ENCODE results near the gene LAMA2. TPM values are rescaled to one million over a fixed set of nuclear protein-coding genes. Genes with fewer than 3 reads are reported as not detected.

Gene LAMA2
- total RNA-seq, 1 donor from 2014 or later: 11.4 TPM

- no peak for FAIRE-seq
- no peak for DNase-seq (ENCODE audit: low spot score in 2 of 2)
These were observed 360.4 kb downstream of the LAMA2 start for GRCh38 chr6:129243377-129243776.

- DNase-seq (ENCODE audit: low spot score in 2 of 2): no peak
- no peak for FAIRE-seq
These were observed 366.0 kb downstream of the LAMA2 start for GRCh38 chr6:129248946-129249345.

GRCh38 chr6:129251669-129252376 lies 368.9 kb downstream of the LAMA2 start:
- peak; percentile 23 for FAIRE-seq
- peak in 1 of 2 donors; percentile 18 for DNase-seq (ENCODE audit: low spot score in 2 of 2)

- peak; percentile 3 for FAIRE-seq
- DNase-seq (ENCODE audit: low spot score in 2 of 2): no peak
These were observed 369.6 kb downstream of the LAMA2 start for GRCh38 chr6:129252377-129253071.

DNA sequence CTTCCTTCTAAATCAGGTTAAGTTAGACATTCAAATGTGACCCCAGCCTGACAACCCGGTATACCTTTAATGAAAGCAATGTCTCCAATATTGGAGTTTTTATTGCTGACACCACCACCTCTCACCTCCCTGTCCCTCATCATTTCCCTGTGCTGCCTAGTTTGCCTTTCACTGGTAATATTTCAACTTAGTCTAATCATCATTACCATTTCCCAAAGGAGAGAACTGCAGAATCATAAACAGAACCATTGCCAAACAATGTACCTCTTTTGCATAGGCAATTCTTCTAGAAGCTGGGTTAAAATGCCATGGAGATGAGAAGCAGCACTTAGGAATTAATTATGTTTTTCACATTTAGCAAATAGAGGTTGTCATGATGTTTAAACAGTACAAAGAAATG lies 370.3 kb downstream of the LAMA2 start:
- no peak for FAIRE-seq
- no peak for DNase-seq (ENCODE audit: low spot score in 2 of 2)

DNA sequence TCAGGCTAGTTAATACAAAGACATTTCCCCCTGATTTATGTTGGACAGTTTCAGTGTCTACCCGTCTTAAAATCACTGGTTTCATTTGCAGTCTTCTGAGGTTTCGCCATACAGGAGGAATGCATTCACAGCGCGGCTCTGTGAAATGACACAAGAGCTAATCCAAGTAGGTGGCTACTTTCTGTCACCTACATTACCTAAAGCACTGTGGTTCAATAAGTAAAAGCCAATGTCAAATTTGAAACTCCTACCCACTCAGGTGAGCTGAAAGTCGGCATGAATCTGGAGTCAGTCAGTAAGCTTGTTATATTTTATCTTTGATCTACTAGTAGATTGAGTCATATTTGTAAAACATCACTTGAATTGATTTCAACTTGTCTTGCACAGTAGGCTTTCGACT lies 370.8 kb downstream of the LAMA2 start:
- no peak for FAIRE-seq
- DNase-seq (ENCODE audit: low spot score in 2 of 2): no peak

GRCh38 chr6:129257196-129257595 lies 374.3 kb downstream of the LAMA2 start:
- DNase-seq (ENCODE audit: low spot score in 2 of 2) (no peak), FAIRE-seq (peak; percentile 31)

DNA sequence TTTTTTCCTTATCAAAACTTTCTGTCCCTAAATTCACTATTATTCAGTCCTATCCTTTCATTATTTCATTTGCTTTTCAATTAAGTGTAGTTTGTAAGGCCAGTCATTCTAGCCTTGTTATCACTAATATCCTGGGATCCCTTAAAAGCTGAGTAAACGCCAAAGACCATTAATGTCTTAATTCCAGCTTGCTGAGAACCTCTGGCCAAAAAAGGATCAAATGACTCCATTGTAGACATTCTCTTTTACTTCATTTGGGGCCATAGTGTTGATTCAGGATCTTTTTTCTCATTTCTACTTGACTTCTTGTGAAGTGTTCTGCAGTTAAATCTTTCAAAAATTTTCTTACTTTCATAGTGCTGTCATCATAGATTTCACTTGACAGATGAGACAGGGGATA lies 379.7 kb downstream of the LAMA2 start:
- FAIRE-seq: no peak

DNA sequence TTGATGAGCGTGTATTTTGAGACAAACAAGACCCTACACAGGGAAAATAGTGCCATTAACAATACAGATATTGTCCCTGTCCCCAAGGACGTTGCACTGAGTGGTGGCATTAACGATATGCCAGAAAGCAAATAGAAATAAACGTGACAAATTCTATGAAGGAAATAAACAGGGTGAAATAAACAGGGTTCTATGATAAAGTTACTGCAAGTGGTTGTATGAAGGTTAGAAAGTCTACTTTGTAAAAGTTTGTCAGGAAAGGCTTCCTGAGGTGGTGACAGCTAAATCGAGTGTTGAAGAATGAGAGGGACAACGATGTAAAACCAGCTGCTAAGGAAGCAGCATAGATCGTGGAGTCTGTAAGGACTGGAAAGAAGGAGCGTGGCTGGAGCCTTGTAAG lies 380.2 kb downstream of the LAMA2 start:
- FAIRE-seq (no peak), DNase-seq (ENCODE audit: low spot score in 2 of 2) (no peak)

More for the DNA sequence above, 379.7 kb downstream of the LAMA2 start:
- DNase-seq (ENCODE audit: low spot score in 2 of 2): no peak

DNA sequence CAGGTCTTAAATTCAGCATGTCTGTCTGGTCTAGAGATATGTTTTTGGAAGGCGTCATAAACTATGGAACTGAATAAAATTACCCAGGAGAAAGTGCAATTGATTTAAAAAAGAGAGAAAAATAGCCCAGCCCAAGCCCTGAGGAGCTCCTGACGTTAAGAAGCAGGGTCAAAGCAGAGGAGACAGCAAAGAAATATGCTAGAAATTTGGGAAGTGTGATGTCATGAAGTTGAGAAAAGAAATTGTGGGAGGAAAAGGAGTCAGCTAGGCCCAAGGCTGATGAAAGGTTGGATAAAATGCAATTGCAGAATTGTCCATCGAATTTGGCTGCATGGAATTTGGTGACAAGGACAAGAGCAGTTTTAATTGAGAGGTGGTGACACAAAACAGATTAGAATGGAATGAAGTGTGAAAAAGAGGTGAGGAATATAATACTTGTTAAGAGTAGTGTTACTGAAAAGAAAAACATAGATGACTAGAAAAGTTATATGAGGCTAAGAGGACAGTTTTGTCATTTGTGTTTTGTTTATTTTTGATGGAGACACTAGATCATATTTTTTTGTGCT lies 381.6 kb downstream of the LAMA2 start:
- FAIRE-seq: no peak

GRCh38 chr6:129267028-129267427 lies 384.1 kb downstream of the LAMA2 start:
- FAIRE-seq: no peak
- no peak for DNase-seq (ENCODE audit: low spot score in 2 of 2)

More for the DNA sequence above, 381.6 kb downstream of the LAMA2 start:
- no peak for DNase-seq (ENCODE audit: low spot score in 2 of 2)

- no peak for DNase-seq (ENCODE audit: low spot score in 2 of 2)
- FAIRE-seq: no peak
These were observed 386.1 kb downstream of the LAMA2 start for GRCh38 chr6:129269076-129269475.

DNA sequence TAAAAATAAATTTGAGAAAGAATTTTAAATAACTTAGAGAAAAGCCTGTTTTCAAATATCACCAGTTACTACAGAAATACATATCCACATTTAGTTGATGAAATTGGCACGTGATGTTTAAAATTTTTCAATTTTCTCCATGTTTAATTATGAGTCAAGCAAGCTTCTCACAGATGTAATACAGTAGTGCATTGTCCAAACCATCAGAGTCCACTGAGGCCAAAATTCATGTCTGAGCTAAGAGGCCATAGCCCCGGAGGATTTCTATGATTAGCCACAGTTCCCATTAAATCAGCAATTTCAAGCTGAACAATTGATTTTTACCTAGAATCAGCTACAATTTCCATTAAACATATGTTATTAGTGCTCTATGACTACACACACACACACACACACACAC lies 387.0 kb downstream of the LAMA2 start:
- DNase-seq (ENCODE audit: low spot score in 2 of 2) (no peak), FAIRE-seq (no peak)

GRCh38 chr6:129270450-129270849 lies 387.5 kb downstream of the LAMA2 start:
- FAIRE-seq: no peak

DNA sequence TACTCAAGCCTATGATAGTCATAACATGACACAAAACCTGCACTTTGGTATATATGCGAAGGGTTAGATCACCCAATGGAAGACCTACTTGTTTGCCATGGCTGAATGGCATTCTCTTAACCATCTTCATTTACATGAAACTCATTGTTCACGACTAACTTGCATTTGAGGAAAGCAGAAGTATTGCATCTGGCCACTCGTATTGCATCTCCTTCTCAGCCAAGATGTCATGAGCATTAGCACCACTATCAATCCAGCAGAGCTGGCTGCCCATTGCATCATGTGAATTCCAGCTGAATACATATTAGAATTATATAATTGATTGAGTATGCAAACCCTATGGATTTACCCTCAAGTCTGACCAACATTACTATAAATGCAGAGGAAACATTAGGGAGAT lies 390.2 kb downstream of the LAMA2 start:
- DNase-seq (ENCODE audit: low spot score in 2 of 2) (no peak), FAIRE-seq (no peak)

More at GRCh38 chr6:129270450-129270849, 387.5 kb downstream of the LAMA2 start:
- no peak for DNase-seq (ENCODE audit: low spot score in 2 of 2)

DNA sequence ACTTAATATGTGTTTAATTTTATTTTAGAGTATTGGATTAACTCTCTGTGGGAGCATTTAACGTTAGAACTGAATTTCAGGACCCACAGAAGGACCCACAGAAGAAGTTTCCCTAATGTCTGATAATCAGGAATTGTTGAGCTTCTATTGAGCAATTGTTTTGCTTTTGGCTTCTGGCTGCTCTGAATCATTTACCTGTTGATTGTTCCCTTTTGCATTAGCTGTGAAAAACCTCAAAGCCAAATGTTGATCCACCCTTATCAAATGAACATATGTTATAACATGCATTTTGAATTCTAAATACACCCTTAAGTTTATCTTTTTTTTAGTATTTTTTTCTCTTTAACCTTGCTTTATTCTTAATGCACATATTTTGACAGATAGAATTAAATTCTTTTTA lies 393.5 kb downstream of the LAMA2 start:
- FAIRE-seq (no peak), DNase-seq (ENCODE audit: low spot score in 2 of 2) (no peak)

DNA sequence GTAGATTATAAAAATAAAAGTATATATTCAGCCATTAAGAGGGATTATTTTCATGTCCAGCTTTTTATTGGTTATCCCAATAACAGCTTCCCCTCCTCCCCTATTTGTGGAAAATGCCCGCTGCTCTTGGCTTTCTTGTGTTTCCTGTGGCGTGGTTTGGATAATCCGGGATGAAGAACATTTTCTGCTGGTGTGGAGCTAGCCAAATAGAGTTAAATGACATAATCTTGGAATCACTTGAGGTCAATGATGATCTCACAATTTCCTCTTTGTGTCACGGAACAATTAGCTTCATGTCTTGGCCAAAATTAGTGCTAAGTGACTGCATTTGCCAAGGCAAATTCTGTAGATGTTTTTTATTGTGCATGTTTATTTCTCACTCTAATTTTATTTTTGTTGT lies 394.0 kb downstream of the LAMA2 start:
- DNase-seq (ENCODE audit: low spot score in 2 of 2): no peak
- peak; percentile 30 for FAIRE-seq

DNA sequence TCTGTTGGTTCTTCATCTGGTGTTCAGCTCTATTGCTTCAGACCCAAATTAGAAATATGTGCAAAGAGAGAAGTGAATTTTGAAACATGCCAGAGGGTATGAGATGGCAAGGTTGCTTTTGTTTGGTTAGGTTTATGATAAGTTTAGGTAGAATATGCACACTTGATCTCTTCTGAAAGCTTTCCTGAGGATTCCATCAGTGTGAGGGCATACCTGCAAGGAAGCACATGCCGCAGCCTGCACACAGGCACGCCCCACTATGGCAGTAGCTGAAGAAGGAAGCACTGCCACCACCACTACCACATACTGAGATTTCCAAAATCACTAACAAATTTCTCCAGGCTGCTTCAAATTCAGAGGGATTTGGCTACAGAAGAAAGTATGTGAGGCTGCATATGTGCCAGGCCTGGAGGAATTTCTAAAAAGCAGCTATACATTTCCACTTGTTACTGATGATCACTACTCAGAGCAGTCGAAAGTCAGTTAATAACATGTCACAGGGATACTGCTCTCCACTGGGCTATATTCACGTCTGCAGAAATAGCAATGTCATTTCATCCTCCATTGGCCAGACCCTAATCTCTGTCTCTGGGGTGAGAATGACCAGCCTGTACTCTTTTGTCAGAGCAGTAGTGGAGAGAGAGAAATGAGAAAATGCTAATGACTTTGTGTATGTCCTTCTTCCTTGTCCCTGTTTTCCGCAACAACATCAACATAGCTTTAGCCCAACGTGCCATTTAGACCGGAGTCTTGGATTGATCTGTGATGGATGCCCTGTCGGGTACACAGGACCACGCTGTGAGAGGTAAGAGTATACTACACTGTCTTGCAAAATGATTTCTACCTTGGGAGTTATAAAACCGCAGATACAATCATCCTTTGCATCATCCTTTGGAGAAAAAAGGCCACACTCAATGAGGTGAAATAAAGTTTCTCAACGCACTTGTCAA lies 396.7 kb downstream of the LAMA2 start:
- no peak for FAIRE-seq

GRCh38 chr6:129280293-129280644 lies 397.3 kb downstream of the LAMA2 start:
- no peak for FAIRE-seq
- no peak for DNase-seq (ENCODE audit: low spot score in 2 of 2)

More for the DNA sequence above, 396.7 kb downstream of the LAMA2 start:
- DNase-seq (ENCODE audit: low spot score in 2 of 2): no peak

DNA sequence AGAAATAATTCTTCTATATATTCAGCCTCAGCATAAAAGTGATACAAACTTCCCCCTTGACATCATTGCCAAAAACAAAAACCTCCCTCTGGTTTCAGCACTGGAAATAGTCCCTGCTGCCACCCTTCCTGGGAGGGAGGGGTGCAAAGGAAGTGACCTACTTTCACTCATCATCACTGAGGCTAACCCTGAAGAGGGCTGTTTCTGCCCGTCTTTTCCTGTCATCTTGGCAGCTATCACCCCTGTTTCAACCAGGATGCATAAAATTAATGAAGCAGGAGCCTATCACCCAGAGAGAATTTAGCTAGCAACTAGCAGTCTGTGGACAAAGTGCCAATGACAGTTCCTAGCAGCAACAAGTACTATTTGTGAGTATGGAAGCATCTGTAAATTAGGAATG lies 397.8 kb downstream of the LAMA2 start:
- DNase-seq (ENCODE audit: low spot score in 2 of 2) (no peak), FAIRE-seq (no peak)
